Endometrium (tissue), 2 donors: ENCODE data around the gene TXNDC17.
"Not testable (repeated sequence)": the region's sequence is repeated elsewhere in the genome, so short reads cannot be mapped to it uniquely, and the experiment has no call there.

Source experiments
- FAIRE-seq: peaks from 2 replicates; lab custom pipeline; 2012; peaks lifted over from hg19 to GRCh38; lab: Jason Lieb, UNC
- donor health status: control.
- donor health status: control.

Gene TXNDC17

DNA sequence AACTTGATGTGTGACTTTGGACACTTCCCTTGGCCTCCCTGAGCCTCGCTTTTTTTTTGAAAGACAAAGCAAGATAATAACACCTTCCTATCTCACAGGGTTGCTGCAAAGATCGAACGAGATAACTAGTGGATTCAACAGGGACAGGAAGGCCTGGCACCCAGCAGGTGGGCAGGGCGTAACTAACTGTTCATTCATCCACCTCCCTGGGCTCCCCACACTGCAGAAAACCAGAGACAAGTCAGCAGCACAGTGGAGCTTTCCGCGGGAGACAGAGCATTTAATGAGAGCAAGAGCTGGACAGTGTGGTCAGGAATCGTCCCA is 43.6 kb downstream of the TXNDC17 start:
- FAIRE-seq: no peak

DNA sequence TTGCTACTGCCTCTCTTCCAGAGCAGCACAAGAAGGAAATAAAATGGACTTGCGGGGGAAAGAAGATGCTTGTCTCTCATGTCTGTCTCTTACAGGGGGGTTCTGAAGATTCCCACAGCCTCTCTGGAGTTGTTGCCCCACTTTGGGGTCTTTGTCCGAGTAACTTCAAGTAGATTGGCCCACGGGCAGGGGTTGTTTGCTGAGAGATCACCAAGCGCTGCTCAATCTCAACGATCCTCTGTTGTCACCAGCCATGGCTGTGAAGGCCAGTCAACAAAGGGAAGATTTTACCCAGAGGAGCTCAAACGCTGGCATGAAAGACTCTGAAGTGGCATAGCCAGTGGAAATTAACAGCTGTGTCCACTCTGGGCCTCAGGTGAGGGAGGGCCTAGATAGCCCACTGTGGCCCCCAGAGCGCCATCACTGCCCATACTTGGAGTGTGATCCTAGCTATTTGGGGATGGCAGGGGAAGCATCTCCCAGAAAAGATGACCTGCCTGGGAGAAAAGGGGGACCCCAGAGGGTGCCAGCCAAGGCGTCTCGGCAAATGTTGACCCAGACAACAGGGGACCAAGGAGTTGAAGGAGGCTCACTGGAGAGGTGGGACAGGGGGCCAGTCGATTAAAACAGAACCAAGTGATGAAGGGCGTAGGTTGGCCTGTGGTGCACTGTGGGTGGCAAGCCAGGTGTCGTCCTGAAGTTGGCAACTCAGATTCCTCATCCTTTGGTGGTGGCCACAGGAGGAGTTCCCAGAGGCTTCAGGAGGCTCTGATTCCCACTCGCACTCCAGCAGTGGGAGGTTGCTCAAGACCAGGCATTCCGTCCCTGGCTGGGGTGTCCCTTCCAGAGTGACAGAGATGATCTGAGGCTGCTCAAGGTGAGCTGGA is 44.3 kb downstream of the TXNDC17 start:
- no peak for FAIRE-seq

DNA sequence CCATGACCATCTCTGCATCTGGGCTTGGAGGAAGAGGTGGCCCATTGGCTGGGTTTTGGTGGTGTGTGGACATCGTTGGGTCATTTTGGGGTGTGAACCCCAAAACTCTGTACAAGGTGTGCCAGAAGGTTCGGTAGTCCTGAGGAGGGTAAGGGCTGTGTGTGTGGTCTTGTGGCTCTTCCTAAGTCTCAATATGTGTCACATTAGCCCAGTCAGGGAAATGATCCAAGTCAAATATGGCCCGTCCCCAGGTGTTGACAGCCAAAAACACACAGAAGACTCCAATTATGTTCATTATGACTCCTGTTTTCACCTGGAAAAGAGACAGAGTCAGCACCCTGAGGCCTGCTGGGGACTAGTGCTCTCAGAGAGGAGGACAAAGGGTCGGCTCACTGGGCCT is 45.2 kb downstream of the TXNDC17 start:
- FAIRE-seq: no peak

DNA sequence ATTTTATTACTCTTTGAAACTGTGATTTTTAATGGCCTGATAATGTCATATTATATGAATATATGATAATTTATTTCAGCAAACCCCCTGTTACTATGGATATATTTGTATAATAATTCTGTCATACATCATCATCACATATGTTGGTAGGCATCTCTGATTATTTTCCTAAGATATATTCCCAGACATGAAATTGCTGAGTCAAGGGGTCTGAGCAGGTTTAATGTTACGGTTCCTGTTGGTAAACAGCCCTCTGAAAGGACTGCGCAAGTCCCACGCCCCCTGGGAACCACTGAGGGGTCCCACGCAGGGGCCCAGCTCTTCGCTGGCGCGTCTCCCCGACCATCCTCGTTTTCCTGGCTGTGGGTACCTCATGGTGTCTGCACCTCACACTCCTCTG is 48.1 kb downstream of the TXNDC17 start:
- no peak for FAIRE-seq

DNA sequence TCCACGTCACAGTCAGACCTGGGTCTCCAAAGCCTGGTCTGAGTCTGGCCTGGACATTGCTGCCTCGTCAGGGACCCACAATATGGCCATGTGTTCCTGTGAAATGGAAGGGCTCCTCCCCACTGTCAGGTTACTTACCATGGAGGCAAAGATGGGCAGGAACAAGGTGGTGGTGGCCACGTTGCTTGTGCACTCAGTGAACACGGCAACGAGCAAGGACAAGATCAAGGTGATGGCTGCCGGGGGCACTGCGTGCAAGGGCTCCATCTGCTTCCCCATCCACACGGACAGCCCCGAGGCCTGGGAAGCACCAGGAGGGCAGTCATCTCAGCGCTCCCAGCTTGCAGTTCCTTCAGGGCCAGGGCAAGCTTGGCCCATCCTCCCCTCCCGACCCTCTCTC is 49.8 kb downstream of the TXNDC17 start:
- no peak for FAIRE-seq

DNA sequence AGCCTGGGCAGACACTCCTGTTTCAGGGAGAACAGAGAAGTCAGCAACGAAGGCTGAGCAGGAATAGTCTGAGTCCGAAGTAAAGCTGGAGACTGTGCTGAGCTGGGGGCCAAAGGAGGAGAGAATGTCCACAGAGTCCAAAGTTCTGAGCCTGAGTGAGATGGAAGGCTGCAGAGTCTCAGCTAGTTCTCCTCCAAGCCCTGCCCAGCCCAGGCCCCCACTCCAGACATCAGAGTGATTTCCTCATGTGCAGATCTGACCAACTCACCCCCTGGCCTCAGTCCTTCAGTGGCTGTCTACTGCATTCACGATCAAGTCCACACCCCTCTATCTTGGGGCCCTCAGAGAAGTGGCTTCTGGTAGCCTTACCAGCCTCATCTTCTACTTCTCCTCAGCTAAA is 50.7 kb downstream of the TXNDC17 start:
- FAIRE-seq: no peak

DNA sequence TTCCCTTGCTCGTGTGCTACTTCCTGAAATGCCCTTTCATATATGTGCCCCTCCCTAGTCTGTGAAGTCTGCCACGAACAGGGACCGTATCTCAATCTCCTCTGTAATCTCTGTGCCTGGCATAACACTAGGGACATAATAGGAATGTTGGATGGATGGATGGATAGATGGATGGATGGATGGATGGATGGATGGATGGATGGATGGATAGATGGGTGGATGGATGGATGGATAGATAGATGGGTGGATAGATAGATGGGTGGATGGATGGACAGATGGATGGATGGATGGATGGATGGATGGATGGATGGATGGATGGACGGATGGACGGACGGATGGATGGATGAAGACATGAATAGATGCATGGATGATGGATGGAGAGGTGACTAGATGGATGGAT is 51.1 kb downstream of the TXNDC17 start:
- FAIRE-seq: not testable (repeated sequence)
